Measurements from ENCODE around the gene CRB2.

GRCh38 chr9:123425836-123426365 lies 69.9 kb downstream of the CRB2 start:
- TF ChIP-seq POLR2A (IDR thresholded peaks at IDR 0.05; ENCODE audit: borderline replicate concordance, extremely low read depth, insufficient read depth, insufficient read length) (no peak), REST (IDR thresholded peaks at IDR 0.05; ENCODE audit: low read depth) (no peak), EZH2phosphoT487 (IDR thresholded peaks at IDR 0.05; ENCODE audit: borderline replicate concordance) (no peak), ZFX (IDR thresholded peaks at IDR 0.05) (no peak), CTCF (IDR thresholded peaks at IDR 0.05 in 2 of 3, conservative IDR thresholded peaks at IDR 0.05 in 1 of 3; ENCODE audit: borderline replicate concordance in 1 of 3, insufficient read depth in 1 of 3, low read depth in 2 of 3, low read length in 2 of 3) (no peak)
